D721Med (cell line): ENCODE data around the gene PLK2.

Source experiments
- DNase-seq: peaks from one replicate; pipeline ENCODE4 v3.0.0; 2011; ENCODE audit warnings: low spot score; ENCODE audit not compliant: insufficient read length
- FAIRE-seq: peaks from 2 replicates; lab custom pipeline; 2011; peaks lifted over from hg19 to GRCh38; lab: Jason Lieb, UNC
- TF ChIP-seq, protein P1 (sequence below): IDR thresholded peaks from 2 replicates; pipeline ENCODE4 v1.5.1; 2012; ENCODE audit warnings: mild to moderate bottlenecking, control low read depth; ENCODE audit not compliant: insufficient read depth; ENCODE audit errors: missing control alignments

The PLK2 gene

DNA sequence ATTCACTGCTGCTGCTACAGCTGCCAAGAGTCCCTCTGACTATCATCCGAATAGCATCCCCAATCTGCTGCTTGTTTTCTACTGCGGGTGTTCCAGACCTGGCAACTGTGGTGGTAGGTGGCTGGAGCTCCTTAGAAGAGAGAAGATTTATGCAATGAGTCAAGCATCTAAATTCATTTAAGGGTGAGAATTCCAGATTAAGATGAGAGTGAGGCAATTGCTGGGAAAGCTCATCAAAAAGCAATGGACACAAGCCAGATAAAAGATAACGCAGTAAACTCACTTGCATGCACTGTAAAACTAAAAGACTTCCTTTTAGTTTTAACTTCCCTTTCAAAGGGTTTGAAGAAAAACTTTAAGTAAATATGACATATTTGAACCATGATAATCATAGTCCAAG, 3.9 kb downstream of the PLK2 start:
- DNase-seq (no peak), FAIRE-seq (no peak)
- TF ChIP-seq, protein P1, sequence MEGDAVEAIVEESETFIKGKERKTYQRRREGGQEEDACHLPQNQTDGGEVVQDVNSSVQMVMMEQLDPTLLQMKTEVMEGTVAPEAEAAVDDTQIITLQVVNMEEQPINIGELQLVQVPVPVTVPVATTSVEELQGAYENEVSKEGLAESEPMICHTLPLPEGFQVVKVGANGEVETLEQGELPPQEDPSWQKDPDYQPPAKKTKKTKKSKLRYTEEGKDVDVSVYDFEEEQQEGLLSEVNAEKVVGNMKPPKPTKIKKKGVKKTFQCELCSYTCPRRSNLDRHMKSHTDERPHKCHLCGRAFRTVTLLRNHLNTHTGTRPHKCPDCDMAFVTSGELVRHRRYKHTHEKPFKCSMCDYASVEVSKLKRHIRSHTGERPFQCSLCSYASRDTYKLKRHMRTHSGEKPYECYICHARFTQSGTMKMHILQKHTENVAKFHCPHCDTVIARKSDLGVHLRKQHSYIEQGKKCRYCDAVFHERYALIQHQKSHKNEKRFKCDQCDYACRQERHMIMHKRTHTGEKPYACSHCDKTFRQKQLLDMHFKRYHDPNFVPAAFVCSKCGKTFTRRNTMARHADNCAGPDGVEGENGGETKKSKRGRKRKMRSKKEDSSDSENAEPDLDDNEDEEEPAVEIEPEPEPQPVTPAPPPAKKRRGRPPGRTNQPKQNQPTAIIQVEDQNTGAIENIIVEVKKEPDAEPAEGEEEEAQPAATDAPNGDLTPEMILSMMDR, result no peak

DNA sequence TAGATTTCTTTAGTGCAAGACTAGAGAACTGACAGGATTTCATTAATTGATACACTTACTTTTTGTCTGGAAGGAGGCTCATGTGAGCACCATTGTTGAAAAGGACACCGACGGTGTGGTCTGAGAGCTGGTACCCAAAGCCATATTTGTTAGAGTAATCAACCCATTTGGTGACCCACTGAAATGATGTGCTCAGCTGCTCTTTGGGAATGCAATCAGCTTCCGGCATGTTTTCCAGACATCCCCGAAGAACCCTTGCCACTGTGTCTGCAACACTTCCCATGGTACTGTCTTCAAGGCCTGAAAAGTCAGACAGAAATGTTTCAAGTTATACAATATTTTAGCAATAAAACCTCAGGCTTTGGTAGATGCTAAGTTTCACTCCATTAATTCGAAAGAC, 4.4 kb downstream of the PLK2 start:
- TF ChIP-seq, protein P1, result no peak
- FAIRE-seq, result no peak
- DNase-seq, result no peak

DNA sequence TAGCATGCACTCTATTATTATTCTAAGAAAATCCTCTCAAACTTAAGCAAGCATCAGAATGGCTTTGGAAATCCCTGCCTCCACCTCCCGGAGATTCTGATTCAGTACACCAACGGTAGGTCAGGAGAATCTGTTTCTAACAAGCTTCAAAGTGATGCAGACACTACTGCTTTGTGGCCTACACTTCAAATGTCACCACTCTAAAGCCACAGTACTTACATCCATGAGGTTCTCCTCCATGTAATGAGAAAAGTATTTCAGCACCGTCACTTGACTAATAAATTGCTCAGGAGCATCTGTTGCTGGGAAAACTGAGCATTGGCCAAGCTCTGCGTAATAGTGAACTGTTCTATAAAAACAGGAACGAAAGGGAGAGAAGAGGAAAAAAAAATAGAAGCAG, 4.8 kb downstream of the PLK2 start:
- DNase-seq (no peak), FAIRE-seq (no peak)
- TF ChIP-seq, protein P1, result no peak

DNA sequence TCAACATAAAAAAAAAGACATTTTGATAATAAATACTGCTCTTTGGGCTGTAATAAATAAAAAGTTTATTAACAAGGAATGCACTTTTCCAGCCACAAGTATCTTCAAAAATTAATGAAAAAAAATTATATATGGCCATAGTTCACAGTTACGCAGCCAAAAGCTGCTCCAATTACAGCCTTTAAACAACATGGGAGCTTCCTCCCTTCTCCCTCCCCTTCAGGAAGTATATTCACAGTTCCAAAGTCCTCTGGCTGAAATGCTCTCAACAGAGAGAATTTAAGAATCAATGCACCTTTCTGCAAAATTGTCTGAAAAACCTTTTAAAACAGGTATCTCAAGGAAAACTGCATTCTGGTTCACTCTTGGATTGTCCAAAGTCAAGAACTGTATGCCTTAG, 5.9 kb downstream of the PLK2 start:
- TF ChIP-seq, protein P1, result no peak
- FAIRE-seq (no peak), DNase-seq (no peak)

DNA sequence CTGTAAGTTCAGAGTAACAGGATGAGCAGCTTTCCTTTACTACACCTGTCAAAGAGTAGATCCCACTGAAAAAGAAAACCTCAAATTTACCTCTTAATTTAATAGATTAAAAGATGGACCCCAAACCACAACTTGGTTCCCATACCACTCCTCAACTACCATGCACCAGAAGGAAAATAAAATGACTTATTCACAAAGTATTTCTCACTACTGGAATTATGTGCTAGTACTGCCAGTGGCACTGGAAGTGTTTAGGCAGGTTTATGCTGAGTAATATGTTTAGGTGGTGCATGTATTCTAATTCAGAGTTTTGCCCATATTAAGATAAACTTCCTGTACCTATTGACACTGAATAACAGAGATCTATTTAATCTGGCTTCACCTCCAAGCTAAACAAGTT, 6.6 kb downstream of the PLK2 start:
- DNase-seq (no peak), FAIRE-seq (no peak)
- TF ChIP-seq, protein P1, result no peak

DNA sequence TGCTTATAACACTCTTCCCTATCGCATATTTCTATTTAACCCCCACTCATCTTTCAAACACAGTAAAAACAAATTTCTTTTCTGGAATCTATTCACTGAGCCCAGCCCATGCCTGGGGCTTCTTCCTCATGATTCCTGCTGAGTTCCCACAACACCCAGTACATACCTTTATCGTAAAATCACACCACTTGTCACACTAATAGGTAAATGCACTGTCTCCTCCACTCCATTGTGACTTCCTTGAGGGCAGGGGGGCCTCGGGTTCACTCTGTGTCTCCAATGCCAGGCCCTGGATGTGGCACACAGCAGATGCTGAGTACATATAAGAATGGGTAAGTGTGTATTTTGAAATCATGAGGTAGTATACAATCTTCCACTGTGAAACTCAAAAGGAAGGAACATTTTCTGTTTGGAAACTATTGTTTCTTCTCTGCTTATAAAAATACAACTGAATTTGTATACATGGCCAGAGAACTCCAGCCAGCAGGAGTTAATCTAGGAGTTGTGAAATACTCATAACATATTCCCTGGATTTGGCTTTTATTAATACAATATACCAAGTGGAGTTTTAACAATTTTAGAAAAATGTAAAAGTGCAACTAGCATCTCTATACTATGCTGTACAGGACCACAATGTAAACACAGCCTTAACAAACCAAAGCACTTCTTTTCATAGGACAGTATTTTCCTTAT, 7.2 kb downstream of the PLK2 start:
- FAIRE-seq (no peak), DNase-seq (no peak)
- TF ChIP-seq, protein P1, result no peak

DNA sequence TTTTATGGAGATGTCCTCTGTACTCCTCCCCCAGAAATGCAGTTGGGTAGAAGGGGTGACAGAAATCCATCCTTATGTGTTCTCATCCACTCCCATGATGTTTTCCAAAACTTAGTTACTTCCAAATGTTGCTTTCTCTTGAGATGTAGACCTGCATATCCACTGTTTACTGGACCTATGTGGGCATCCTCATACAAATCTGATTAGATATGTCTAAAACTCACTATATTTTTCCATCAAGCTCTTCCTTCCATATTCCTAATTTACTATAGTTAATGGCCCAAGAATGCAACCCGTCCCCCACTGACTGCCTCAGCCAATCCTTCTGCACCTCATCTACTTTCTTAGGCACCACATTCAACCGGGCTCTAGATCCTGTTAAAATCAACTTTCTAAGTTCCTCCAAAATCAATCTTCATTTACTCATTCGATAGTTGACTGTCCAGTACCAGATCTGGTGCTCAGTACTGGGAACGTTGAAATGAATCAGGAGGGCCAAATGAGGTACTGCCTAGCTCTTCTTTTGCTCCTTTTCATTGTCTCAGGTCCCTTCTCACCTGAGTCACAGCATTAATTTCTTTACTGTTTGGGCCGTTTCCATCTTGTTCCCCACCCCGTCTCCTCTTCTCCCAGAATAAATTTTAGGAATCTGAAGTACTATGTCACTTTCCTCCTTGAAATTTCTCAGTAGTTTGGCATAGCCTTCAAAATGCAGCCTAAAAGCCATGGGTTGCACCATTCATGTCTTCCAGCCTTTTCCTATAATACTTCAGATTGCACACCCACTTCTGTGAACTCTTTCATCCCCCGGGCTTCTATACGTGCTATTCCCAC, 7.9 kb downstream of the PLK2 start:
- no peak for FAIRE-seq
- TF ChIP-seq, protein P1, result no peak
- no peak for DNase-seq
